ENCODE results near the gene GAS2L1.

Gene GAS2L1

GRCh38 chr22:29312218-29313125, 6.0 kb downstream of the GAS2L1 start:
- peak in 1 of 2 donors; percentile 67 for DNase-seq
- H3K9me3 ChIP-seq: no peaks in the 10 kb centered on the region
- no peak overlapping the region for H3K4me3 ChIP-seq
- H3K4me1 ChIP-seq: peaks cover 7 to 77% (median 72%) of the 10 kb centered on the region in 4 donors
- H3K36me3 ChIP-seq: no peaks in the 10 kb centered on the region
- H3K27me3 ChIP-seq: peaks cover 0 to 37% of the 10 kb centered on the region in 2 donors
- intact Hi-C loops (cut with DNase I; ENCODE audit: low total_unique reads): no loop called here
- peak overlapping the region in 1 of 2 donors; percentile 91 for H3K27ac ChIP-seq
- TF ChIP-seq CTCF (IDR thresholded peaks at IDR 0.05): no peak

GRCh38 chr22:29313126-29313575, 6.7 kb downstream of the GAS2L1 start:
- peak; percentile 52 to 70 for DNase-seq

GRCh38 chr22:29313576-29314466, 7.4 kb downstream of the GAS2L1 start:
- peak in 1 of 2 donors; percentile 66 for DNase-seq
- peaks cover 0 to 37% of the 10 kb centered on the region in 2 donors for H3K27me3 ChIP-seq
- H3K27ac ChIP-seq: no peak overlapping the region
- H3K9me3 ChIP-seq: no peaks in the 10 kb centered on the region
- peaks cover 3 to 63% (median 59%) of the 10 kb centered on the region in 4 donors for H3K4me1 ChIP-seq
- intact Hi-C loops (cut with DNase I; ENCODE audit: low total_unique reads): no loop called here
- no peaks in the 10 kb centered on the region for H3K36me3 ChIP-seq
- no peak for TF ChIP-seq CTCF (IDR thresholded peaks at IDR 0.05)
- peak overlapping the region in 1 of 2 donors; percentile 10 for H3K4me3 ChIP-seq

More at GRCh38 chr22:29313126-29313575, 6.7 kb downstream of the GAS2L1 start:
- H3K36me3 ChIP-seq: no peaks in the 10 kb centered on the region
- intact Hi-C loops (cut with DNase I; ENCODE audit: low total_unique reads): no loop called here
- peaks cover 7 to 70% (median 66%) of the 10 kb centered on the region in 4 donors for H3K4me1 ChIP-seq
- H3K4me3 ChIP-seq: peak overlapping the region in 1 of 2 donors; percentile 10
- peaks cover 0 to 37% of the 10 kb centered on the region in 2 donors for H3K27me3 ChIP-seq
- peak; percentile 47 to 53 for TF ChIP-seq CTCF (IDR thresholded peaks at IDR 0.05)
- no peak overlapping the region for H3K27ac ChIP-seq
- H3K9me3 ChIP-seq: no peaks in the 10 kb centered on the region

GRCh38 chr22:29314537-29315285, 8.3 kb downstream of the GAS2L1 start:
- peaks cover 3 to 54% (median 50%) of the 10 kb centered on the region in 4 donors for H3K4me1 ChIP-seq
- H3K27ac ChIP-seq: no peak overlapping the region
- TF ChIP-seq CTCF (IDR thresholded peaks at IDR 0.05): no peak
- H3K4me3 ChIP-seq: peak overlapping the region; percentile 8 to 48
- no peaks in the 10 kb centered on the region for H3K9me3 ChIP-seq
- H3K36me3 ChIP-seq: no peaks in the 10 kb centered on the region
- DNase-seq: peak in 1 of 2 donors; percentile 64
- intact Hi-C loops (cut with DNase I; ENCODE audit: low total_unique reads): no loop called here
- H3K27me3 ChIP-seq: peaks cover 0 to 37% of the 10 kb centered on the region in 2 donors

Measured in tibial artery (tissue), 4 donors.